Glutamatergic neuron (in vitro differentiated cells): ENCODE results near the gene TP53AIP1. TPM values are rescaled to one million over a fixed set of nuclear protein-coding genes. Genes with fewer than 3 reads are reported as not detected.

Experiments
- DNase-seq: peaks from one replicate; pipeline ENCODE4 v3.0.0; 2022
- H3K27ac Mint-ChIP-seq: one replicate; pipeline ENCODE4 v1.8.0; 2020; ENCODE audit warnings: mild to moderate bottlenecking, mixed read lengths, inconsistent platforms; ENCODE audit not compliant: unreplicated experiment
- H3K27me3 Mint-ChIP-seq: one replicate; pipeline ENCODE4 v1.8.0; 2020; ENCODE audit warnings: mild to moderate bottlenecking, moderate library complexity, mixed read lengths, inconsistent platforms; ENCODE audit not compliant: unreplicated experiment
- H3K36me3 Mint-ChIP-seq: one replicate; pipeline ENCODE4 v1.8.0; 2020; ENCODE audit warnings: mild to moderate bottlenecking, mixed read lengths, inconsistent platforms; ENCODE audit not compliant: unreplicated experiment
- H3K4me1 Mint-ChIP-seq: one replicate; pipeline ENCODE4 v1.8.0; 2020; ENCODE audit warnings: mild to moderate bottlenecking, low read depth, mixed read lengths, inconsistent platforms; ENCODE audit not compliant: unreplicated experiment
- H3K4me3 Mint-ChIP-seq: one replicate; pipeline ENCODE4 v1.8.0; 2020; ENCODE audit warnings: mild to moderate bottlenecking, mixed read lengths, inconsistent platforms; ENCODE audit not compliant: unreplicated experiment
- H3K9me3 Mint-ChIP-seq: one replicate; pipeline ENCODE4 v1.8.0; 2020; ENCODE audit warnings: mild to moderate bottlenecking, moderate library complexity, mixed read lengths, inconsistent platforms; ENCODE audit not compliant: unreplicated experiment
- CTCF ChIP-seq: fragments of 200-600 bp; sonication (generic); IDR thresholded peaks from one replicate; pipeline ENCODE4 v1.5.0; 2021; ENCODE audit not compliant: partially characterized antibody, unreplicated experiment
- total RNA-seq: library from RNA; stranded (reverse); fragmentation: NEBNext Ultra II Directional; extraction: Animal tissue kit (Norgen Biotek cat#: 25700); gene quantifications from one replicate; pipeline ENCODE4 v1.2.1, GENCODE V29; 2021; ENCODE audit not compliant: unreplicated experiment

The TP53AIP1 gene
- total RNA-seq, 1 donor from 2014 or later, result 0.34 TPM

DNA sequence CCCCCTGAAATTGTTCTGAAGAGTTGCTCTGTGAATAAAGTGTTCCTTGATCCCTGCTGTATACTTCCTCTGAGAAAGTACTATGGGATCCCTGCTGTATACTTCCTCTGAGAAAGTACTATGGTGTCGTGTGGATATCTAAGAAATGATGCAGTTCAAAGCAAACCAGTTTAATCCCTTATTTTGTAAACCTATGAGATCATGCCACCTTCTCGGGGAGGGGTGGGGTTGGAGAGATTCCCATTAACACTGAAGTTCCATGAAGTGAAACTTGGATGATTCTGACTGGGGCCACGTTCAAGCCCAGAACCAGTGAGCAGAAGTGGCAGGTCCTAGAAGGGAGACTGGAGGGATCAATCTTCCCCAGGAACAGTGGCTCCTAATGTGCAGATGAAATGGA is 13.0 kb upstream of the TP53AIP1 start:
- TF ChIP-seq CTCF, result no peak
- H3K4me3 Mint-ChIP-seq, result no peak overlapping the region
- peaks cover 4% of the 10 kb centered on the region for H3K27me3 Mint-ChIP-seq
- no peaks in the 10 kb centered on the region for H3K4me1 Mint-ChIP-seq
- H3K27ac Mint-ChIP-seq, result no peak overlapping the region
- H3K9me3 Mint-ChIP-seq, result no peaks in the 10 kb centered on the region
- peaks cover 4% of the 10 kb centered on the region for H3K36me3 Mint-ChIP-seq
- no peak for DNase-seq

DNA sequence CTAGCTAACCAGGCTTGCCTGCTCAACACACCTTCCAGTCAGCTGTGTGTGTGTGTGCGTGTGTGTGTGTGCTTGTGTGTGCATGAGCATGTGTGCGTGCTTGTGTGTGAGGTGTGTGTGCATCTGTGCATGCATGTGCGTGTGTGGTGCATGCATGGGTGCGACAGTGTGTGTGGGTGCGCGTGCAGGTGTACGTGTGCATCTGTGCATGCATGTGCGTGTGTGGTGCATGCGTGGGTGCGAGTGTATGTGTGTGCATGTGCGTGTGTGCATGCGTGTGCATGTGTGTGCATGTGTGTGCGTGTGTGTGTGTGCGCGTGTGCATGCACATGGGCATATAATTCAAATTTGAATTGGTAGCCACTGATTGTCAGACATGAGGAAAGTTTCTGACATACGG is 10.5 kb upstream of the TP53AIP1 start:
- Mint-ChIP-seq H3K27me3 (peaks cover 4% of the 10 kb centered on the region), H3K27ac (no peak overlapping the region), H3K4me1 (peaks cover 4% of the 10 kb centered on the region), H3K36me3 (no peaks in the 10 kb centered on the region), H3K4me3 (no peak overlapping the region), H3K9me3 (no peaks in the 10 kb centered on the region)
- no peak for TF ChIP-seq CTCF
- no peak for DNase-seq

DNA sequence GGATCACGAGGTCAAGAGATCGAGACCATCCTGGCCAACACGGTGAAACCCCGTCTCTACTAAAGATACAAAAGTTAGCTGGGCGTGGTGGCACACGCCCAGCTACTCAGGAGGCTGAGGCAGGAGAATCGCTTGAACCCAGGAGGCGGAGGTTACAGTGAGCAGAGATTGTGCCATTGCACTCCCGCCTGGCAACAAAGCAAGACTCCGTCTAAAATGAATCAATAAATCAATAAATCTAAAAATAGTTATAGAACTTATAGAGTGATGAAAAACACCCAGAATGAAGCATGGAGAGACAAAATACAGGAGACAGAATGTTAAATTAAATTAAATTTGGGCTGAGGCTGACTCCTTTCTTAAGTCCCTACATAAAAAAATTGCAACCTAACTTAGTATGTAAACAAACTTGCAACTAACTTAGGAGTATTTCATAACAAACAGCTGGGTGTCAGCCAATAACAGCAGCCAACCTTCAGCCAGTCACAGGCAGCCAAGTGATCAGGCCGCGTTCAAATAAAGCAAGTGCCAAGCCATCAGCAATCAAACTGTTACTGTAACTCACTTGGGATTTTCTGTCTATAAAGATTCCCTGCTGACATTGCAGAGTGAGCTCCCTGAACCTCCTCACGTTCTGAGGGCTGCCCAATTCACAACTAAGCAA is 7.3 kb upstream of the TP53AIP1 start:
- no peak for DNase-seq
- H3K27me3 Mint-ChIP-seq, result peaks cover 4% of the 10 kb centered on the region
- H3K9me3 Mint-ChIP-seq, result no peaks in the 10 kb centered on the region
- H3K4me1 Mint-ChIP-seq, result peaks cover 5% of the 10 kb centered on the region
- no peak overlapping the region for H3K4me3 Mint-ChIP-seq
- TF ChIP-seq CTCF, result no peak
- H3K27ac Mint-ChIP-seq, result no peak overlapping the region
- no peaks in the 10 kb centered on the region for H3K36me3 Mint-ChIP-seq

DNA sequence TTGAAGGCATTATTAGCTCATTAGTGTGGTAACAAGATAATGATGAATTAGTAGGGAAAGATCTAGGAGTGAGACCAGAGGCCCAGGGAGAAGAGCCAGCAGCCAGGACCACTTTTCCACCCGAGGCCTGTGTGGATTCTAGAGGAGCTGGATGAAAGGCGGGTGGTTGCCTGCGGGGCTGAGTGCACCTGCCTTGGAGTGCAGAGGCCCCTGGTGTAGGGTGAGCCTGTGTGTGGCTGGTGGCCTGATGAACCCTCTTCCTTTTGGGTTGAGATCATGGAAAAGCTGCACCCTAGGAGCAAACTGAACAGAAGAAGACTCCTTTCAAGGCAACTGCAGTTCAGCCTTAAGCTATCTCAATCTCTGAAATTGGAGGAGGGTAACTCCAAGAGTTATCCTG is 5.9 kb upstream of the TP53AIP1 start:
- Mint-ChIP-seq H3K27ac (no peak overlapping the region), H3K36me3 (no peaks in the 10 kb centered on the region), H3K9me3 (no peaks in the 10 kb centered on the region), H3K27me3 (peaks cover 4% of the 10 kb centered on the region), H3K4me3 (no peak overlapping the region), H3K4me1 (peaks cover 9% of the 10 kb centered on the region)
- no peak for DNase-seq
- TF ChIP-seq CTCF, result no peak

GRCh38 chr11:128947773-128948172 is 5.1 kb upstream of the TP53AIP1 start:
- Mint-ChIP-seq H3K27me3 (peaks cover 3% of the 10 kb centered on the region), H3K4me3 (no peak overlapping the region), H3K9me3 (no peaks in the 10 kb centered on the region), H3K36me3 (no peaks in the 10 kb centered on the region), H3K27ac (no peak overlapping the region), H3K4me1 (peaks cover 13% of the 10 kb centered on the region)
- DNase-seq, result no peak
- TF ChIP-seq CTCF, result no peak
